Glutamatergic neuron (in vitro differentiated cells): ENCODE measurements around the gene STK25. TPM values are rescaled to one million over a fixed set of nuclear protein-coding genes. Genes with fewer than 3 reads are reported as not detected.

Experiments used
- DNase-seq: peaks from one replicate; pipeline ENCODE4 v3.0.0; 2022
- H3K27ac Mint-ChIP-seq: one replicate; pipeline ENCODE4 v1.8.0; 2020; ENCODE audit warnings: mild to moderate bottlenecking, mixed read lengths, inconsistent platforms; ENCODE audit not compliant: unreplicated experiment
- H3K27me3 Mint-ChIP-seq: one replicate; pipeline ENCODE4 v1.8.0; 2020; ENCODE audit warnings: mild to moderate bottlenecking, moderate library complexity, mixed read lengths, inconsistent platforms; ENCODE audit not compliant: unreplicated experiment
- H3K36me3 Mint-ChIP-seq: one replicate; pipeline ENCODE4 v1.8.0; 2020; ENCODE audit warnings: mild to moderate bottlenecking, mixed read lengths, inconsistent platforms; ENCODE audit not compliant: unreplicated experiment
- H3K4me1 Mint-ChIP-seq: one replicate; pipeline ENCODE4 v1.8.0; 2020; ENCODE audit warnings: mild to moderate bottlenecking, low read depth, mixed read lengths, inconsistent platforms; ENCODE audit not compliant: unreplicated experiment
- H3K4me3 Mint-ChIP-seq: one replicate; pipeline ENCODE4 v1.8.0; 2020; ENCODE audit warnings: mild to moderate bottlenecking, mixed read lengths, inconsistent platforms; ENCODE audit not compliant: unreplicated experiment
- H3K9me3 Mint-ChIP-seq: one replicate; pipeline ENCODE4 v1.8.0; 2020; ENCODE audit warnings: mild to moderate bottlenecking, moderate library complexity, mixed read lengths, inconsistent platforms; ENCODE audit not compliant: unreplicated experiment
- CTCF ChIP-seq: fragments of 200-600 bp; sonication (generic); IDR thresholded peaks from one replicate; pipeline ENCODE4 v1.5.0; 2021; ENCODE audit not compliant: partially characterized antibody, unreplicated experiment
- total RNA-seq: library from RNA; stranded (reverse); fragmentation: NEBNext Ultra II Directional; extraction: Animal tissue kit (Norgen Biotek cat#: 25700); gene quantifications from one replicate; pipeline ENCODE4 v1.2.1, GENCODE V29; 2021; ENCODE audit not compliant: unreplicated experiment

Gene STK25
- total RNA-seq, 1 donor from 2014 or later = 347 TPM

- Mint-ChIP-seq H3K9me3 (peaks cover 11% of the 10 kb centered on the region), H3K36me3 (no peaks in the 10 kb centered on the region), H3K4me3 (no peak overlapping the region), H3K27me3 (peaks cover 4% of the 10 kb centered on the region), H3K4me1 (peaks cover 21% of the 10 kb centered on the region), H3K27ac (no peak overlapping the region)
- TF ChIP-seq CTCF = no peak
- no peak for DNase-seq
These were observed 4.5 kb downstream of the STK25 start for GRCh38 chr2:241503776-241504392.

- Mint-ChIP-seq H3K36me3 (no peaks in the 10 kb centered on the region), H3K27ac (no peak overlapping the region), H3K4me1 (peaks cover 21% of the 10 kb centered on the region), H3K27me3 (peaks cover 4% of the 10 kb centered on the region), H3K4me3 (no peak overlapping the region), H3K9me3 (peaks cover 10% of the 10 kb centered on the region)
- no peak for DNase-seq
- TF ChIP-seq CTCF = no peak
These were observed 6.1 kb downstream of the STK25 start for GRCh38 chr2:241502281-241502680.

GRCh38 chr2:241501551-241501950 is 6.8 kb downstream of the STK25 start:
- H3K27ac Mint-ChIP-seq = no peak overlapping the region
- no peak for DNase-seq
- peaks cover 9% of the 10 kb centered on the region for H3K9me3 Mint-ChIP-seq
- no peak overlapping the region for H3K4me3 Mint-ChIP-seq
- H3K4me1 Mint-ChIP-seq = peaks cover 16% of the 10 kb centered on the region
- no peak for TF ChIP-seq CTCF
- H3K27me3 Mint-ChIP-seq = peaks cover 4% of the 10 kb centered on the region
- H3K36me3 Mint-ChIP-seq = no peaks in the 10 kb centered on the region

- Mint-ChIP-seq H3K9me3 (peaks cover 9% of the 10 kb centered on the region), H3K27ac (no peak overlapping the region), H3K4me1 (peaks cover 15% of the 10 kb centered on the region), H3K36me3 (no peaks in the 10 kb centered on the region), H3K27me3 (peaks cover 4% of the 10 kb centered on the region), H3K4me3 (no peak overlapping the region)
- no peak for DNase-seq
- no peak for TF ChIP-seq CTCF
These were observed 7.3 kb downstream of the STK25 start for GRCh38 chr2:241501099-241501541.

- DNase-seq = no peak
These were observed 7.9 kb downstream of the STK25 start for GRCh38 chr2:241500431-241500975.

More at GRCh38 chr2:241500431-241500975, 7.9 kb downstream of the STK25 start:
- Mint-ChIP-seq H3K9me3 (peaks cover 9% of the 10 kb centered on the region), H3K4me3 (no peak overlapping the region), H3K27me3 (peaks cover 4% of the 10 kb centered on the region), H3K36me3 (no peaks in the 10 kb centered on the region), H3K27ac (no peak overlapping the region), H3K4me1 (peaks cover 13% of the 10 kb centered on the region)
- no peak for TF ChIP-seq CTCF
